GM18867 (cell line): ENCODE data around the gene RPL19.

Experiments used
- ATAC-seq: cut with Tn5 transposase; IDR thresholded peaks from one replicate; pipeline ENCODE4 v1.9.1; 2021; ENCODE audit warnings: mild to moderate bottlenecking, moderate library complexity; ENCODE audit not compliant: unreplicated experiment

RPL19 gene

DNA sequence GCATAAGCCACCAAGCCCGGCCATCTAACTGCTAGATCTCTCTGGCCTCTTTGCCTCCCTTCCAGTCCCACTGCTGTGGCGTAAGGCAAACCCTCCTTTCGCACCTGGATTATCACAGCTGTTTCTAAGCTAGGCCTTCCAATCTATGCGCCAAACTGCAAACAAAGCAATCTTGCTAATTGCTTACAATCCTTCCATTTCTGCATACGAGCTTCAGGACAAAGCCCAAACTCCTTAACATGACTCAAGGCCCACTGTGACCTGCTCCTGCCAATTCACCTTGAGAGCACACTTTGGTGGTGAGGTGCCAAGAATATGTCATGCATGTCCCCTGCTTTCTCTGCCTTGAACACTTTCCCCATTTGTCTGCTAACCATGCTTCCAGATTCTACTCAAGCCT is 28.1 kb upstream of the RPL19 start:
- no peak for ATAC-seq

DNA sequence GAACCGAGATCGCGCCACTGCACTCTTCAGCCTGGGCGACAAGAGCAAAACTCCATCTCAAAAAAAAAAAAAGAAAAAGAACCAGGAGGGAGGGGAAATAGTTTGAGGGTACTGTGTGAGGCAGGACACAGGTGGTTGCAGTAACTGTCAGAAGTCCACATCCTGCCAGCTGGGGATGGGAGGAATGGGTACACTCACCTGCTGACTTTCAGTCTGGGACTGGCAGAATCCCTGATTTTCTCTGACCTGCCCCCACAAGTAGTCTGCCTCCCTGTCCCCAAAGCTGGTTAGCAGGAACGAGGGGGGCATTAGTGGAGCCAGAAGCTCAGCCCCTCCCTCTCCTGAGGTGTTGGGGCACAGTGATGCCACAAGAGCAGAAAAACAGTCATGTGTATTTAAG is 27.0 kb upstream of the RPL19 start:
- no peak for ATAC-seq

- no peak for ATAC-seq
These were observed 26.4 kb upstream of the RPL19 start for GRCh38 chr17:39173526-39174274.

GRCh38 chr17:39174920-39175694 is 25.0 kb upstream of the RPL19 start:
- ATAC-seq = no peak

DNA sequence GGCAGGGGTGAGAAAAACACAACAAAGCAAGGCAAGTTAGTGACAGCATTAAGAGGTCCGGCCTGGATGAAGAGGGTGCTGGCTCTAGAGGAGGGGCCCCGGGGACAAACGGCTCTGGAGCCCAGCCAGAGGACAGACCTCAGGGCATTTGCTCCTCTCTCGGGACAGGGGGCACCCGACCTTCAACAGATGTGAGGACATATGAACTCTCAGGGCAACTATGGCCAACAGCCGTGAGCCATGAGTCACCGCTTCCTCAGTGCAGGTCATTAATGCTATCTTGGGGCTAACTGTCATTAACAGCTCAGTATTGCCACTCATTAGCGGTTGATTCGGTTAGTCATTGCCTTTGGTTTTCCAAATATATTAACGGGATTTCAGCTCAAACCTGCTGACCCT is 24.4 kb upstream of the RPL19 start:
- ATAC-seq = no peak

GRCh38 chr17:39177256-39177655 is 22.8 kb upstream of the RPL19 start:
- ATAC-seq = no peak

DNA sequence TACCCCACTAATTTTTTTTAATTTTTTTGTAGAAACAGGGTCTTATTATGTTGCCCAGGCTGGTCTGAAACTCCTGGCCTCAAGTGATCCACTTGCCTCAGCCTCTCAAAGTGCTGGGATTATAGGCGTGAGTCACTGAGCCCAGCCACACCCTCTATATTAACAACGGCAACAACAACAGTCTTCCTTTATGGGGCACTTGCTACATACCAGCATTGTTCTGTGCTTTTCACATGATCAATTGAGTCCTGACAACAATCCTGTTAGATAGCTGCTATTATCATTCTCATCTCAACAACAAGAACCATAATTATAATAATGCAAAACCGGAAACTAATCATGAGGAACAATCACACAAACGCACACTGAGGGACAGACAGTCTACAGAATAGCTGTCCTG is 21.5 kb upstream of the RPL19 start:
- no peak for ATAC-seq

DNA sequence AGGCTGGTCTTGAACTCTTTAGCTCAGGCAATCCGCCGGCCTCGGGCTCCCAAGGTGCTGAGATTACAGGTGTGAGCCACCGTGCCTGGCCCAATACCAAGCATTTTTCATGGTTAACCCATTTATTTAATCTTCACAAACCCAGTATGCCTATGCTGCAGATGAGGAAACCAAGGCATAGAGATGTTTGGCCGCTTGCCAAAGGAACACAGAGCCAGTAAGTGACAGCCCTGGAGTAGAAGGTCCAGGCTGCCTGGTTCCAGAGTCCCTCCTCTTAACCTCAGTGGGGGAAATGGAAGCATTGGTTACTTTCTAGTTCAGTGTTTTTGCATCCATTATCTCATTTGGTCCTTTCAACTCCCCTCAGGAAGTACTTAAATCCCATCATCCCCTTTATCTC is 18.8 kb upstream of the RPL19 start:
- ATAC-seq = no peak

DNA sequence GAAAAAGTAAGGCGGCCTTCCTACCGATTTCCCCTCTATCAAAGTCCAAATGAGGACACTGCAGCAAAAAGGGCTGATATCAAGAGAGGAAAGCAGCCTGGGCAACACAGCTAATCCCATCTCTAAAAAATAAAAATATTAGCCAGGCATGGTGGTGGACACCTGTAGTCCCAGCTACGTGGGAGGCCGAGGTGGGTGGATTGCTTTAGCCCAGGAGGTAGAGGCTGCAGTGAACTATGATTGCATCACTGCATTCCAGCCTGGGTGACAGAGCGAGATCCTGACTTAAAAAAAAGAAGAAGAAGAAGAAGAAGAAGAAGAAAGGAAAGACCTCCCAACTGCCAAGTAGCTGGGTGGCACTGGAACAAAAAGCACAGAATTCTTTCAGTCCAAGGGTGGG is 17.0 kb upstream of the RPL19 start:
- ATAC-seq = no peak

- ATAC-seq = no peak
These were observed 16.4 kb upstream of the RPL19 start for GRCh38 chr17:39183720-39184119.

DNA sequence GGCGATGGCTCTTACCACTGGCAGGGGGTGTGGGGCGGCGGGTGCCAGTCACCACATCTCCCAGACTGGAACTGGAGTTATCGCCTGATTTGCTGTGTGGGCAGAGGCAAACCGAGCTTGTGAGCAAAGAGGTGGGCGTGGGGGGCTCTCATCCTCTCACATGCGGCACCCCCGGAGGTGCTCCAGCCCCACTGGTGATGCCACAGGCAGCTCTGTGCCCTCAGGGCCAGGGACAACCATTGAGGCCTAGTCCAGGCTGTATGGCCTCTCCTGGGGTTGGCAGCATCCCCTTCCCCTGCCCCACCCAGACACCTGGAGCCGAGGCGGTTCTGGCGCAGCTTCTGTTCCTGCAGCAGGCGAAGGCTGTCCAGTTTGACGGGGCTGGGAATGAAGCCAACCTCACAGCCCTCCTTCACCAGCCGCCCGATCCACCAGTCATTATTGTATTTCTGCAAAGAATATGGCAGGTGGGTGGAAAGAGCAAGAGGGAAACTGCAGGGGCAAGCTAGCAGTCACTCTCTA is 13.5 kb upstream of the RPL19 start:
- ATAC-seq = no peak

GRCh38 chr17:39187152-39187830 is 12.8 kb upstream of the RPL19 start:
- ATAC-seq = no peak

- ATAC-seq = no peak
These were observed 8.2 kb upstream of the RPL19 start for GRCh38 chr17:39191750-39192510.

DNA sequence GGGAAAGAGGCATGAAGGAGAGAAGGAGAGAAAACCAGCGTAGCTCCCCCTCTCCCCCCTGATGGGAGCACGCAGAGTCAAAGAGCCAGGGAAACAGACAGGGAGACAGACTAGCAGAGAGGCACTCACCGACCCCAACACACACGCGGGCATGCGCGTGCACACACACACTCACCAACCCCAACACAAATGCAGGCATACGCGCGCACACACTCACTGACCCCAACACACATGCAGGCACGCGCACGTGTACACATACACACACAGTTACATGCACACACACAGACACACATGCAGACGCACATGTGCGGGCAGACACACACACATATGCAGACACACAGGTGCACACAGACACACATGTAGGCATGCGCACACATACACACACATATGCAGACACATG is 7.2 kb upstream of the RPL19 start:
- no peak for ATAC-seq

- no peak for ATAC-seq
These were observed 6.7 kb upstream of the RPL19 start for GRCh38 chr17:39193346-39193745.

DNA sequence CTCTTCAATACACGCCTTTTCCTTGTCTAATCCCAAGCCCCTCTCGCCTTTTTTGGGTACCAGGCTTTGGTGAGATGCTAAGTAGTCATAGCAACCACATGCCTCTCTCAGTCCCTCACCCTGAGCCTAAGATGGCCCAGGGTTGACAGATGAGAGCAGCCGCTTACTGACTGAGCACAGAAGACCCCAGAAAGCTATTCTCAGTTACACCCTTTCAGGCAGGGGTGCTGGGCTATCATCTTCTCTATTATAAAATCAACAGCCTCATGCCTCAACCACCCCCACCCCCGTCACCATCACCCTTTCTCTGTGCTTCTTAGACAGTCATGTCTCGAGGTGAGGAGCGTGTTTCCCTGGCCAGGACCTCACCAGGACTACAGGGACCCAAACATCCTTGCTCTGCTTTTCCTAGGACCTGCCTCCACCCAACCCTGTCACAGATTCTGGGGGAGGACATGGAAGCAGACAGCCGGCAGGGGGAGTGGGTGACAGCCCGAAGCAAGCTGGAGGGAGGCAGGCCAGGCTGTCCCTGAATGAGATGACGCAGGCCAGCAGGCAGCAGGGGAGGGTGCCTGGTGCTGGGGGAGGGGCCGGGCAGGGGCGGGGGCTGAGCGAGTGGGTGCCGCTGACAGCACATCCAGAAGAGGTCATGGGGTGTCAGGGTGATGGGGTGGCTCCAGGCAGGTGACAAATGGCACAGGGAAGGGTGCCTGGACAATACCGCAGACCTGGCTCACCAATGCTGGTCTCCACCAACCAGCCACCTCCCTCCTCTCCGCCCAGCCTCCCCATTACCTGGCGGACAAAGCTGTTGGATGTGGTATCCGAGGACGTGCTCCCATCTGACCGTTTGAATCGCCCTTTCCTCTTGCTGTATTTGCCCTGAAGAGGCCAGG is 5.7 kb upstream of the RPL19 start:
- no peak for ATAC-seq

GRCh38 chr17:39194985-39195524 is 5.0 kb upstream of the RPL19 start:
- no peak for ATAC-seq

DNA sequence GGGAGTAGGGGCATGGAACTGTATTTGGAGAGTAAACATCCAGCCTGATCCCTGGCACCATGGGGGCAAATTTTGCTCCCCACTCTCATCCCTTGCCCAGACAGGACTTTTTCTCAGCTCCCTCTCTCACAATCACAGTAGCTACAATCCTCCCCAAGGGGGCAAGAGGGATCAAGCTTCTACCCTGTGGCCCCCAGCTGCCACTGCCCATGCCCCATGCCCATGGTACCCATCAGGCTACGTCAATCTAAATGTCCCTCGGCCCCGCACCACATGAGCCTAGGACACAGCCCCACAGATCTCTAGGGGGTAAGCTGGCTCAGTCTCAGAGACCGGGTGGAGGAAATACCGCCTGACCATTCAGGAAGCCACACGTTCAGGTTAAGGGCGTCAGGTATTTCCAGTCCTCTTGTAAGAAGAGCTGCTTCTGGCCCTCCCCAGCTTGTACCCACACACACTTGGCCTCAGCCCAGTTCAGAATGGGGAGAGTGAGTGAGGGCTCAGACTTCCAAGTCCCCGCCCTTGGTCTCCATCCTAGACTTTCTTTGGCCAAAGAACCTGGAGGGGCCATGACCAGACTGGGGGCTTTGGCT is 4.4 kb upstream of the RPL19 start:
- ATAC-seq = no peak

- ATAC-seq = no peak
These were observed 3.8 kb upstream of the RPL19 start for GRCh38 chr17:39196241-39196807.
